Measurements from ENCODE around the gene RIBC2.

RIBC2 gene

GRCh38 chr22:45455621-45456020, 42.1 kb downstream of the RIBC2 start:
- TF ChIP-seq TAF1 (IDR thresholded peaks at IDR 0.05; ENCODE audit: borderline replicate concordance, insufficient read depth, low read length), result no peak

- no peak for TF ChIP-seq REST (IDR thresholded peaks at IDR 0.05; ENCODE audit: insufficient read depth in 1 of 2, low read depth in 2 of 2, low read length in 2 of 2)
- TF ChIP-seq SIN3A (IDR thresholded peaks at IDR 0.05; ENCODE audit: borderline replicate concordance, insufficient read depth, low read length), result no peak
- TF ChIP-seq POLR2AphosphoS5 (IDR thresholded peaks at IDR 0.05; ENCODE audit: low read depth, low read length), result no peak
- TF ChIP-seq TAF1 (IDR thresholded peaks at IDR 0.05; ENCODE audit: borderline replicate concordance, insufficient read depth, low read length), result no peak
- no peak for TF ChIP-seq FOXP2 (optimal IDR thresholded peaks at IDR 0.05; ENCODE audit: borderline replicate concordance, extremely low read depth, extremely low read length, insufficient read depth)
Measured at GRCh38 chr22:45456811-45457210, 43.3 kb downstream of the RIBC2 start.

- TF ChIP-seq SIN3A (IDR thresholded peaks at IDR 0.05; ENCODE audit: borderline replicate concordance, insufficient read depth, low read length) (no peak), REST (IDR thresholded peaks at IDR 0.05; ENCODE audit: insufficient read depth in 1 of 2, low read depth in 2 of 2, low read length in 2 of 2) (no peak), TAF1 (IDR thresholded peaks at IDR 0.05; ENCODE audit: borderline replicate concordance, insufficient read depth, low read length) (no peak), POLR2AphosphoS5 (IDR thresholded peaks at IDR 0.05; ENCODE audit: low read depth, low read length) (no peak), FOXP2 (optimal IDR thresholded peaks at IDR 0.05; ENCODE audit: borderline replicate concordance, extremely low read depth, extremely low read length, insufficient read depth) (no peak)
Measured at GRCh38 chr22:45458532-45458931, 45.0 kb downstream of the RIBC2 start.

GRCh38 chr22:45459235-45459634, 45.7 kb downstream of the RIBC2 start:
- TF ChIP-seq FOXP2 (optimal IDR thresholded peaks at IDR 0.05; ENCODE audit: borderline replicate concordance, extremely low read depth, extremely low read length, insufficient read depth) (no peak), POLR2AphosphoS5 (IDR thresholded peaks at IDR 0.05; ENCODE audit: low read depth, low read length) (no peak), SIN3A (IDR thresholded peaks at IDR 0.05; ENCODE audit: borderline replicate concordance, insufficient read depth, low read length) (no peak), REST (IDR thresholded peaks at IDR 0.05; ENCODE audit: insufficient read depth in 1 of 2, low read depth in 2 of 2, low read length in 2 of 2) (no peak), TAF1 (IDR thresholded peaks at IDR 0.05; ENCODE audit: borderline replicate concordance, insufficient read depth, low read length) (no peak)

GRCh38 chr22:45460288-45461109, 47.0 kb downstream of the RIBC2 start:
- TF ChIP-seq POLR2AphosphoS5 (IDR thresholded peaks at IDR 0.05; ENCODE audit: low read depth, low read length) (no peak), FOXP2 (optimal IDR thresholded peaks at IDR 0.05; ENCODE audit: borderline replicate concordance, extremely low read depth, extremely low read length, insufficient read depth) (no peak), TAF1 (IDR thresholded peaks at IDR 0.05; ENCODE audit: borderline replicate concordance, insufficient read depth, low read length) (no peak), SIN3A (IDR thresholded peaks at IDR 0.05; ENCODE audit: borderline replicate concordance, insufficient read depth, low read length) (no peak), REST (IDR thresholded peaks at IDR 0.05; ENCODE audit: insufficient read depth in 1 of 2, low read depth in 2 of 2, low read length in 2 of 2) (no peak)

Data from PFSK-1 (cell line).